HG03159 (cell line): ENCODE measurements around the gene GJA3.

Experiments used
- ATAC-seq: cut with Tn5 transposase; IDR thresholded peaks from one replicate; pipeline ENCODE4 v1.9.1; 2021; ENCODE audit warnings: mild to moderate bottlenecking, moderate library complexity; ENCODE audit not compliant: unreplicated experiment

Gene GJA3

GRCh38 chr13:20151612-20152011 is 9.2 kb downstream of the GJA3 start:
- no peak for ATAC-seq

- no peak for ATAC-seq
Measured at GRCh38 chr13:20151016-20151415, 9.8 kb downstream of the GJA3 start.

- ATAC-seq = no peak
Measured at GRCh38 chr13:20150561-20150960, 10.3 kb downstream of the GJA3 start.

GRCh38 chr13:20149762-20150161 is 11.1 kb downstream of the GJA3 start:
- ATAC-seq = no peak

GRCh38 chr13:20148501-20149183 is 12.2 kb downstream of the GJA3 start:
- no peak for ATAC-seq

- no peak for ATAC-seq
Measured at GRCh38 chr13:20146381-20146780, 14.5 kb downstream of the GJA3 start.

- ATAC-seq = no peak
Measured at GRCh38 chr13:20145521-20145920, 15.3 kb downstream of the GJA3 start.

- no peak for ATAC-seq
Measured at GRCh38 chr13:20144141-20144850, 16.6 kb downstream of the GJA3 start.

GRCh38 chr13:20142927-20143480 is 17.8 kb downstream of the GJA3 start:
- no peak for ATAC-seq

- ATAC-seq = no peak
Measured at GRCh38 chr13:20142023-20142926, 18.6 kb downstream of the GJA3 start.

- no peak for ATAC-seq
Measured at GRCh38 chr13:20141238-20142022, 19.4 kb downstream of the GJA3 start.

GRCh38 chr13:20140487-20140886 is 20.4 kb downstream of the GJA3 start:
- no peak for ATAC-seq

- no peak for ATAC-seq
Measured at GRCh38 chr13:20137875-20138274, 23.0 kb downstream of the GJA3 start.

GRCh38 chr13:20136781-20137703 is 23.8 kb downstream of the GJA3 start:
- ATAC-seq = no peak

- ATAC-seq = no peak
Measured at GRCh38 chr13:20134732-20135131, 26.1 kb downstream of the GJA3 start.

- no peak for ATAC-seq
Measured at GRCh38 chr13:20132052-20132634, 28.7 kb downstream of the GJA3 start.

GRCh38 chr13:20131057-20131832 is 29.6 kb downstream of the GJA3 start:
- no peak for ATAC-seq

GRCh38 chr13:20130652-20131051 is 30.2 kb downstream of the GJA3 start:
- ATAC-seq = no peak
